GM12878 (cell line): ENCODE results near the gene GPC6. TPM values are rescaled to one million over a fixed set of nuclear protein-coding genes. Genes with fewer than 3 reads are reported as not detected.

Source experiments
- ATAC-seq: fragments of 200-7000 bp; cut with Tn5 transposase; 3 replicates; pipeline ENCODE4 v1.9.1; 2020; ENCODE audit warnings: mild to moderate bottlenecking, moderate library complexity
- BruUV-seq: library from RNA; stranded (reverse); fragments of 400-500 nt; replicated peaks from 2 replicates; lab custom pipeline; 2021; lab: Mats Ljungman, UMichigan
- CTCF ChIA-PET: fragments of 300-600 bp; sonication (Branson Sonifier 250); formaldehyde crosslinking; extraction: SDS; loops from one replicate; lab custom pipeline; 2021; ENCODE audit warnings: inconsistent platforms; lab: Yijun Ruan, JAX
- POLR2A ChIA-PET: fragments of 350-600 bp; formaldehyde crosslinking; extraction: SDS; loops from one replicate; lab custom pipeline; 2021; ENCODE audit warnings: inconsistent platforms; lab: Charles Lee
- RAD21 ChIA-PET: fragments of 300-600 bp; sonication (Branson Sonifier 250); formaldehyde crosslinking; loops from one replicate; lab custom pipeline; 2023; ENCODE audit warnings: antibody characterized with exemption; ENCODE audit not compliant: unreplicated experiment; lab: Charles Lee
- SMC1A ChIA-PET: fragments of 300-600 bp; sonication (Branson Sonifier 250); formaldehyde crosslinking; loops from one replicate; lab custom pipeline; 2023; ENCODE audit not compliant: unreplicated experiment, uncharacterized antibody; lab: Charles Lee
- DNase-seq: peaks from one replicate; pipeline ENCODE4 v3.0.0-alpha.2; 2011; ENCODE audit warnings: low read depth, low spot score
- FAIRE-seq: peaks from 3 replicates; lab custom pipeline; 2011; peaks lifted over from hg19 to GRCh38; lab: Jason Lieb, UNC
- H2AFZ ChIP-seq: 2 replicates; pipeline ENCODE4 v1.6.0; 2011; ENCODE audit warnings: low read depth, low read length, control low read depth; ENCODE audit not compliant: control insufficient read depth
- H3K27ac ChIP-seq: 2 replicates; pipeline ENCODE4 v1.5.1; 2011; ENCODE audit warnings: control low read depth; ENCODE audit not compliant: control insufficient read depth, insufficient read depth
- H3K27me3 ChIP-seq, 2 experiments: replicated peaks in 1 of 2; 2 replicates each; pipeline versions ENCODE4 v1.6.0 to v1.6.1; 2011; ENCODE audit warnings: low read length in 1 of 2; ENCODE audit not compliant: control insufficient read depth in 2 of 2, insufficient read depth in 2 of 2
- H3K36me3 ChIP-seq, 2 experiments: 2 replicates each; pipeline ENCODE4 v1.5.1; 2011; ENCODE audit warnings: low read length in 1 of 2; ENCODE audit not compliant: control insufficient read depth in 2 of 2, insufficient read depth in 2 of 2
- H3K4me1 ChIP-seq: 2 replicates; pipeline ENCODE4 v1.6.1; 2011; ENCODE audit warnings: mild to moderate bottlenecking, low read length, moderate library complexity, mixed read lengths; ENCODE audit not compliant: control insufficient read depth, insufficient read depth
- H3K4me2 ChIP-seq: 2 replicates; pipeline ENCODE4 v1.6.0; 2011; ENCODE audit warnings: control low read depth; ENCODE audit not compliant: control insufficient read depth, insufficient read depth
- H3K4me3 ChIP-seq: fragments of 200-600 bp; sonication (generic); 2 replicates; pipeline ENCODE4 v1.5.1; 2016
- H3K79me2 ChIP-seq: 2 replicates; pipeline ENCODE4 v1.6.0; 2011; ENCODE audit warnings: low read length; ENCODE audit not compliant: control insufficient read depth, insufficient read depth
- H3K9ac ChIP-seq: 2 replicates; pipeline ENCODE4 v1.8.0; 2011; ENCODE audit warnings: low read length, control low read depth, mixed read lengths; ENCODE audit not compliant: control insufficient read depth, insufficient read depth
- H3K9me3 ChIP-seq: replicated peaks from 3 replicates; pipeline ENCODE4 v1.5.1; 2011; ENCODE audit warnings: mild to moderate bottlenecking, low read length; ENCODE audit not compliant: control insufficient read depth, insufficient read depth
- H4K20me1 ChIP-seq: 2 replicates; pipeline ENCODE4 v1.6.0; 2011; ENCODE audit not compliant: control insufficient read depth, insufficient read depth
- POLR2AphosphoS2 ChIP-seq: IDR thresholded peaks from 2 replicates; pipeline ENCODE4 v1.6.1; 2011; ENCODE audit warnings: low read depth, mild to moderate bottlenecking, low read length, improper control_type of control experiment, moderate library complexity
- WGBS: methylation state at CpG from one replicate; pipeline ENCODE4 v1.1.6; 2016; ENCODE audit warnings: low lambda C conversion rate; ENCODE audit not compliant: insufficient replicate concordance, insufficient coverage; ENCODE audit errors: missing lambda C conversion rate; 5-methylcytosine and 5-hydroxymethylcytosine counted together
- in situ Hi-C: fragments of 300-500 bp; cut with MboI; formaldehyde crosslinking; loops from 9 replicates; pipeline ENCODE4 v1.14.3; 2018; ENCODE audit warnings: mixed read lengths
- intact Hi-C: fragments of 100-400 bp; cut with micrococcal nuclease; formaldehyde crosslinking; loops from one replicate; pipeline ENCODE4 v1.14.2; 2022; ENCODE audit not compliant: unreplicated experiment
- polyA plus RNA-seq, 11 experiments: library from polyadenylated mRNA; depleted of rRNA in 4 of 11; unstranded in 6 of 11; stranded (reverse) in 5 of 11; fragments of >200 nt; fragmentation: Nextera tagmentation in 4 of 11; fragmentation: Illumina TruSeq in 1 of 11; extraction: Ambion mirVana in 4 of 11; extraction: Trizol in 1 of 11; gene quantifications; 1 replicate in 1 of 11; 2 replicates in 10 of 11; pipeline versions ENCODE4 v1.2.1 to v1.2.3, GENCODE V29; 2011 to 2016; ENCODE audit warnings: inconsistent platforms in 2 of 11, missing spikeins in 2 of 11, low read depth in 1 of 11
- total RNA-seq, 4 experiments: library from RNA; depleted of rRNA in 3 of 4; stranded (reverse); fragments of >200 nt in 3 of 4; fragmentation: Illumina TruSeq in 1 of 4; extraction: Trizol in 1 of 4; gene quantifications; 2 replicates each; pipeline versions ENCODE4 v1.2.1 to v1.2.3, GENCODE V29; 2013 to 2021
- TF ChIP-seq, protein P1 (sequence below): fragments of 450-650 bp; IDR thresholded peaks from 2 replicates; pipeline ENCODE4 v1.6.1; 2017; ENCODE audit warnings: mild to moderate bottlenecking, low read depth, inconsistent platforms; ENCODE audit not compliant: poor library complexity, severe bottlenecking
- TF ChIP-seq, protein P2 (sequence below): fragments of 450-650 bp; formaldehyde crosslinking; IDR thresholded peaks from 2 replicates; pipeline ENCODE4 v1.4.0; 2022; ENCODE audit warnings: mild to moderate bottlenecking, moderate library complexity

The GPC6 gene
- total and polyA plus RNA-seq, 10 of the 15 experiments (the other 5 are each of a cell fraction or from before 2014, with no cell fraction given): 0.03 to 0.04 (median 0.03) TPM; not detected in 7

DNA sequence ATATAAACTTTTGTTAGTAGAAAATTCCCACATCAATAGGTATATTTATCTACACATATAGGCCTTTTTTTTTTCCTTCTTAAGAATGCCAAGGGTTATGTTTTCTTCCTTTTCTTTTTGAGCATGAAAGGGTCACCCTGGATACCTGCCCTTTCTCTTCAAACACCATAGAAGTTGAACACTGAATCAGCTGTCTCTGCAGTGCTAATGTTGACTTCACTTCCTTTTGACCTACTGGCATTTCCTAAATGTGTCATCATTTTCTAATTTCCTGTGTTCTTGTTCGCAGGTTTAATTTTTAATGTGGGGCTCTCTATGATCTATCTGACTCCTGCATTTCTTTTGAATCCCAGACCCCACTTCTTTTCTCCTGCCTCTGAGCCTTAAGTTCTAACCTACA lies 532.0 kb downstream of the GPC6 start:
- intact Hi-C loops: no loop called here
- SMC1A ChIA-PET: no interaction called here

More for the DNA sequence above, 532.0 kb downstream of the GPC6 start:
- BruUV-seq: no TSS peak
- WGBS: 38% methylated on average over 1 of the region's 1 CpG
- ChIA-PET POLR2A (no interaction called here), CTCF (interaction anchor here (0.6 kb wide), 1 partner anchor 129 kb away, joined by 3 read pairs; no protein-coding TSS in a partner anchor), RAD21 (no interaction called here)
- Histone ChIP-seq H3K4me2 (no peak overlapping the region), H3K4me3 (no peak overlapping the region), H3K4me1 (no peaks in the 10 kb centered on the region), H3K79me2 (no peaks in the 10 kb centered on the region), H3K27me3 (no peaks in the 10 kb centered on the region), H4K20me1 (no peaks in the 10 kb centered on the region), H2AFZ (no peak overlapping the region), H3K9me3 (no peaks in the 10 kb centered on the region), H3K36me3 (no peaks in the 10 kb centered on the region), H3K27ac (no peak overlapping the region), H3K9ac (no peak overlapping the region)
- in situ Hi-C loops: no loop called here
- ATAC-seq: no peak
- DNase-seq: no peak
- TF ChIP-seq, protein P1, sequence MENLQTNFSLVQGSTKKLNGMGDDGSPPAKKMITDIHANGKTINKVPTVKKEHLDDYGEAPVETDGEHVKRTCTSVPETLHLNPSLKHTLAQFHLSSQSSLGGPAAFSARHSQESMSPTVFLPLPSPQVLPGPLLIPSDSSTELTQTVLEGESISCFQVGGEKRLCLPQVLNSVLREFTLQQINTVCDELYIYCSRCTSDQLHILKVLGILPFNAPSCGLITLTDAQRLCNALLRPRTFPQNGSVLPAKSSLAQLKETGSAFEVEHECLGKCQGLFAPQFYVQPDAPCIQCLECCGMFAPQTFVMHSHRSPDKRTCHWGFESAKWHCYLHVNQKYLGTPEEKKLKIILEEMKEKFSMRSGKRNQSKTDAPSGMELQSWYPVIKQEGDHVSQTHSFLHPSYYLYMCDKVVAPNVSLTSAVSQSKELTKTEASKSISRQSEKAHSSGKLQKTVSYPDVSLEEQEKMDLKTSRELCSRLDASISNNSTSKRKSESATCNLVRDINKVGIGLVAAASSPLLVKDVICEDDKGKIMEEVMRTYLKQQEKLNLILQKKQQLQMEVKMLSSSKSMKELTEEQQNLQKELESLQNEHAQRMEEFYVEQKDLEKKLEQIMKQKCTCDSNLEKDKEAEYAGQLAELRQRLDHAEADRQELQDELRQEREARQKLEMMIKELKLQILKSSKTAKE: no peak
- TF ChIP-seq, protein P2, sequence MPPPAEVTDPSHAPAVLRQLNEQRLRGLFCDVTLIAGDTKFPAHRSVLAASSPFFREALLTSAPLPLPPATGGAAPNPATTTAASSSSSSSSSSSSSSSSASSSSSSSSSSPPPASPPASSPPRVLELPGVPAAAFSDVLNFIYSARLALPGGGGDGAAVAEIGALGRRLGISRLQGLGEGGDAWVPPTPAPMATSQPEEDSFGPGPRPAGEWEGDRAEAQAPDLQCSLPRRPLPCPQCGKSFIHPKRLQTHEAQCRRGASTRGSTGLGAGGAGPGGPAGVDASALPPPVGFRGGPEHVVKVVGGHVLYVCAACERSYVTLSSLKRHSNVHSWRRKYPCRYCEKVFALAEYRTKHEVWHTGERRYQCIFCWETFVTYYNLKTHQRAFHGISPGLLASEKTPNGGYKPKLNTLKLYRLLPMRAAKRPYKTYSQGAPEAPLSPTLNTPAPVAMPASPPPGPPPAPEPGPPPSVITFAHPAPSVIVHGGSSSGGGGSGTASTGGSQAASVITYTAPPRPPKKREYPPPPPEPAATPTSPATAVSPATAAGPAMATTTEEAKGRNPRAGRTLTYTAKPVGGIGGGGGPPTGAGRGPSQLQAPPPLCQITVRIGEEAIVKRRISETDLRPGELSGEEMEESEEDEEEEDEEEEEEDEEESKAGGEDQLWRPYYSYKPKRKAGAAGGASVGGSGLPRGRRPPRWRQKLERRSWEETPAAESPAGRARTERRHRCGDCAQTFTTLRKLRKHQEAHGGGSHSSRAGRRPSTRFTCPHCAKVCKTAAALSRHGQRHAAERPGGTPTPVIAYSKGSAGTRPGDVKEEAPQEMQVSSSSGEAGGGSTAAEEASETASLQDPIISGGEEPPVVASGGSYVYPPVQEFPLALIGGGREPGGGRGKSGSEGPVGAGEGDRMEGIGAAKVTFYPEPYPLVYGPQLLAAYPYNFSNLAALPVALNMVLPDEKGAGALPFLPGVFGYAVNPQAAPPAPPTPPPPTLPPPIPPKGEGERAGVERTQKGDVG (CRISPR knock-in tag): no peak
- no peak for TF ChIP-seq POLR2AphosphoS2
- no peak for FAIRE-seq
